HS-5 (cell line): ENCODE results near the gene DKK3.

Experiments
- DNase-seq: peaks from one replicate; pipeline ENCODE4 v3.0.0-alpha.2; 2012; ENCODE audit warnings: low read depth

Gene DKK3

DNA sequence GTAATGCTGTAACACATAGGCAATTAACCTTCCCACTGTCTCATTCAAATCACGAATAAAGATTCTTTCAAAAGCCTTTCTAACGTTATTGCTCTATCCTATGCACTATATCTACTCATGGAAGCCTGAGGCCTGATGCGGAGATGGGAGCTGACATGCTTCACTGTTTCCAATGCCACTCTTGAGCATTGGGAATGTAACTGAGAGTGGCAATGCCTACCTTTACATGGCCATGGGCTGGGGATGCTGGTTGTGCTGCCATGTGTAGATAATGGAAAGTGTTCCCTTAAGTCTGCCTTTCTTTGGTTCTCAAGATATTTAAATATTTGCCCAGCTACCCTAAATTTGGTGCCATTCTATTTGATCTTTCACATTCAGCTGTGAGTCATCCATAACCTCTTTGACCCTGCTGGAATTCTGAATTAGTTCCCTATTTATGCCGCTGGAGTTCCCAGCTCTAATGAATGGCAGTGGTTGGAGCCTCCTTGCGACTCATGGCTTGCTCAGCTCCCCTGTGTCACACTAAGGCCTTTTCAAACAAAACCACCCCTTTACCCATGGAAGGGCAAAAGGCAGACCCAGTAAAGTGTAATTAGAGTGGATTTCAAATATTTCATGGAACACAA, 21.4 kb upstream of the DKK3 start:
- peak; percentile 73 for DNase-seq

- no peak for DNase-seq
Observed at GRCh38 chr11:12029119-12029518, 20.7 kb upstream of the DKK3 start.

GRCh38 chr11:12028303-12028702, 19.9 kb upstream of the DKK3 start:
- no peak for DNase-seq

- DNase-seq, result no peak
Observed at GRCh38 chr11:12026331-12027211, 18.1 kb upstream of the DKK3 start.

- DNase-seq, result no peak
Observed at GRCh38 chr11:12024254-12024926, 16.0 kb upstream of the DKK3 start.

DNA sequence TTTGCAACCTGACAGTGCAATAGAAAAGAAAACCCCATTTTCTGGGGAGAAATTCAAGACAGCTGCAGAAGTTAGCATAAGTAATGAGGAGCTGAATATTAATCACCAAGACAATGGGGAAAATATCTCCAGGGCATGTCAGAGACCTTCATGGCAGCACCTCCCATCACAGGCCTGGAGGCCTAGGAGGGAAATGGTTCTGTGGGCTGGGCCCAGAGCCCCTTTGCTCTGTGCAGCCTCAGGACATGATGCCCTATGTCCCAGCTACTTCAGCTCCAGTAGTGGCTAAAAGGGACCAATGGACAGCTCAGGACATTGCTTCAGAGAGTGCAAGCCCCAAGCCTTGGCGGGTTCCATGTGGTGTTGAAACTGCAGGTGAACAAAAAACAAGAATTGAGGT, 14.6 kb upstream of the DKK3 start:
- no peak for DNase-seq

DNA sequence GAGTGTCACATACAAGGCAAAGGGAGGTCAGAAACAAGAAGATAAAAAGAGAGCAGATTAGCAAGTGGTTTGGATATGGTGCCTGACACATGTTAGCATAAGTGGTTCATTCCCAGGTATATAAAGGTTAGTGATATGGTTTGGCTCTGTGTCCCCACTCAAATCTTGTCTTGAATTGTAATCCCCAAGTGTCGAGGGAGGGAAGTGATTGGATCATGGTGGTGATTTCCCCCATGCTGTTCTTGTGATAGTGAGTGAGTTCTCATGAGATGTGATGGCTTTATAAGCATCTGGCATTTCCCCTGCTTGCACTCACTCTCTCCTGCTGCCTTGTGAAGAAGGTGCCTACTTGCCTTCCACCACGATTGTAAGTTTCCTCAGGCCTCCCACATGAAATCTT, 12.1 kb upstream of the DKK3 start:
- DNase-seq, result no peak

DNA sequence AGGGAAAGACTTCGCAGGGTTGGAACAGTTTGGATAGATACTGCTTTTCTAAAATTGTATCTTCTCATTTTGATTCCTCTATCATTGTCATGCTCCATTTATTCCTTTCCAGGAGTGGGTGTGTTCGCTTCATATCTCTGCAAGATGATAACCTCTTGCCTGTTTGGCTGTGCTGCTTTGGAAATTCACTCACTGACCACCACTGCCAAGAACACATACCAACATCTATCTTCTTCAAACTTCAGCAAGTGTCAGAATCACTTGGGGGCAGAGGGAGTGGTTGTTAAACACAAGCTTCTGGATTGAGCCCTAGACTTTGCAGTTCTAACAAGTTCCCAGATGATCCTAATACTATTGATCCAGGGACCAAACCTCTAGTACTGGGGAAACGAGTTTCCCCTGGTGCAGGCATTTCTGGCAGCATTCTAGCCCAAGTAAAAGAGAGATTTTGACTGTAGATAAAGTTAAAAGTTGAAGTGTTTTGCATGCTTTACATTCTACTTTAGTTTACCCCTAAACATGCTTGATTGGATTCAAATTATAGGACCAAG, 11.5 kb upstream of the DKK3 start:
- no peak for DNase-seq

DNA sequence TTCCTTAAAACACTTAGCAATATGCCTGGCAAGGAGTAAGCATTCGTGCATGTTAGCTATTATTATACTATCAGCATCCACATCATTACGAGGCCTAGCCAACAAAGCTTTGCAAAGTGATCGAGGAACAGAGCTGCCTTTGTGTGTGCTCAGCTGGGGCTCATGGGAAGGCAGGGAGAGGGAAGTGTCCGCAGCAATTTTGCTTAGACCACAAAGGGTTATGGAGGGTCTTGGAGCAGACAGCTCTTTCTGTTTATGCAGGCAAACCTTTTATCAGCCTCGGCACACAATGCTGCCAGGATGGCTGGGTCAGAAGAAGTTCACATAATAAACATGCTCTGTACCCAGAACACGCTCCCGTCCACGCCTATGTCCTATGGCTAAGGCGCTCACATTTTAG, 10.9 kb upstream of the DKK3 start:
- no peak for DNase-seq

GRCh38 chr11:12017865-12018453, 9.5 kb upstream of the DKK3 start:
- no peak for DNase-seq

DNA sequence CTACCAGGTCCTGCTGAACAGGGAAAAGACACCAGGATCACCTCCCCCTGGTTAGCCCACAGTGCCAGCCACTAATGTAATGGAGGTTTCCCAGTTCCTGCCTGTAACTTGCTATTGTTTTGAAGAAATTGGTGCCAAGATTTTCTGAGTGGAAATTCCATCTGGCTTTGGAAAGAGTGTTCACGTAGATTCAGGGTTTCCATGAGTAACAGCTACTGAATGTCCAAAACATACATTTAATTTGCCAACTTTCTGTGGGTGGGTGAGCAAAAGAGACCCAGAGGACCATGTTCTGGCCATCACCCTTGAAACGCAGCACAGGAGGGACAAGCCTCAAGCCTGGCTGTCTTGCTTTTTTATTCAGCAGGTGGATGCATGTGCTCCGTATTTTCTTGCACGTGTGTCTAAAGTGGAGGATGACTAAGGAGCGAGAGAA, 8.8 kb upstream of the DKK3 start:
- DNase-seq, result no peak

DNA sequence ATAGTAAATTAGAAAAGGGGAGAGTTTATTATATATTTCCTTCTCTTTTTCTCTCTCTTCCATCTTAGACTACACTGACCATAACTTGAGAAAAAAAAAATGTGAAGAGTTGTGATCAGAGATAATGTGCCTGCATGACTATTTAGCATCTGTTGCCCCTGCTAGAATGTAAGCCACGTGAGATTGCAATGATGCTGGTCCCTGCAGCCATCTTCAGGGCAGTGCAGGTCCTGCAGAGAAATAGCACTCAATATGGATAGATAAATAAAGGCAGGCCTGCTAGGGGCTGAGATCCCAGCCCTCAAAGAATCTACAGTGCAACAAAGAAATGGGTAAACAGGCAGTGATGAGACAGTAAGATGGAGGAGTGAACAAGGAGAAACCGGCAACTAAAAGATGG, 7.8 kb upstream of the DKK3 start:
- DNase-seq, result no peak

GRCh38 chr11:12015486-12015885, 7.1 kb upstream of the DKK3 start:
- DNase-seq, result no peak

DNA sequence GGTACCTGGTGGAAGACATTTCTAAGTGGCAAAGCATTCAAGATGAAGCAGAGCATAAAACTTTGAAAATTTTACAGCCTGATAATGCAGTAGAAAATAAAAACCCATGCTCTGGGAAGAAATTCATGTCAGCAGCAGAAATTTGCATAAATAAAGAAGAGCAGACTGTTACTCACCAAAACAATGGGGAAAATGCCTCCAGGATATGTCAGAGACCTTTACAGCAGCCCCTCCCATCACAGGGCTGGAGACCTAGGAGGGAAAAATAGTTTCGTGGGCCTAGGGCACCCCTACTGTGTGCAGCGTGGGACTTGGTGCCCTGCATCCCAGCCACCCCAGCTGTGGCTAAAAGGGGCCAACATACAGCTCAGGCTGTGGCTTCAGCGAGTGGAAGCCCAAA, 5.4 kb upstream of the DKK3 start:
- DNase-seq, result no peak

GRCh38 chr11:12009617-12010321, 1.3 kb upstream of the DKK3 start:
- no peak for DNase-seq

DNA sequence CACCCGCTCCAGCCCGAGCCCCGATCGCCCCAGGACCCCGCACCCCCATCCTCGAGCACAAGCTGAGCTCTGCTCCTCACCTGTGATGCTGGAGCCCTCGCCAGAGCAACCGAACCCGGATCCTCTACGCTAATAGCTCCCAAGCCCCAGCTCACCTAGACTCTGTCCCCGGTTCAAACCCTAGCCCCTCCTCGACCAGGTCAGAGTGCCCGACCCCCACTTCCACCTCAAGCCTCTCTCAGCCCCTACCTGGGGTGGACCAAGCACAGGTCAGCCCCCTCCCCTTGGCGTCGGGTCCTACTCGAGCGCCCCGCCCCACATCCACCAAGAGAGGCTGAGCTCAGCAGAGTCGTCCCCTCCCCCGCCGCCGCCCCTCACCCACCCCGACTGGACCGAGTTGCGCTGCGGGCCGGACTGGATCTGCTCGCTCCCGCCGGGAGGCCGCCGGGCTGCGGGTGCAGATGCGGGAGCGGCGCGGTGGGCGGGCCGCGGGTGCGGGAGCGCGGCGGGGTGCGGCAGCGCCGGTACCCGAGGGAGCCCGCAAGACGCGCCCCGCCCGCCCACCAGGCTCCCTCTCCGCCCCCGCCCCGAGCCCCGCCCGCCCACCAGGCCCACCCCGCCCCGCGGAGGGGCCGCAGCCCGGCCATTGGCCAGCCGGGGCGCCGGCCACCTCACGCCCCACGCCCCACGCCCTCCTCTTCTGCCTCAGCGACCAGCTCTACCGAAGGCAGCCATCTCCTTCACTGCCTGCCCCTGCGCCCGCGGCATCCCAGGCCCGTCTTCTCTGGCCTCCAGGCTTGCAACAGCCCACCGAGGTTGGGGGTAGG, 577 bp upstream of the DKK3 start:
- no peak for DNase-seq

- DNase-seq, result no peak
Observed at GRCh38 chr11:12007230-12007593, 1.2 kb downstream of the DKK3 start.

- DNase-seq, result no peak
Observed at GRCh38 chr11:12006552-12007229, 1.7 kb downstream of the DKK3 start.

DNA sequence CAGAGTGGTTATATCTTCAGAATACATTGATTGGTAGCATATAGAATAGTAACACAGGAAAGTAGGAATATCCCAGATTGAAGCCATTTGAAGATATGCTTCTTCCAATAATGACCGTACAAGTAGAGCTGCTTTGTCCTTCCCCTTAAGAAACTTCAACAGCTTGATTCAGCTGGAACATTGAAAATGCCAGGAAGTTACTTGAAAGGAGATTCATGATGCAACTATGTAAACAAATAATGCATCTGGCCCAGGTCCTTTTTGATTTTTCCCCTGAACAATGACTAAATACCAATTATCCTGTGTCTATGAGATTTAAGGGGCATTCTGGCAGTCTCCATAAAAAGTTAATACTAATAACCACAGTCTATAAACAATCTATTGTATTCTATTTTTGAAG, 3.0 kb downstream of the DKK3 start:
- DNase-seq, result no peak

- DNase-seq, result no peak
Observed at GRCh38 chr11:12005061-12005460, 3.4 kb downstream of the DKK3 start.
